Smooth muscle cell of the pulmonary artery (primary cell): ENCODE data around the gene CYB561D2. TPM values are rescaled to one million over a fixed set of nuclear protein-coding genes. Genes with fewer than 3 reads are reported as not detected.

Source experiments
- total RNA-seq: library from RNA; depleted of rRNA; stranded (reverse); fragments of >200 nt; gene quantifications from 2 replicates; pipeline ENCODE4 v1.2.3, GENCODE V29; 2014

Gene CYB561D2
- 31.0 and 32.3 TPM in 2 replicates for total RNA-seq

DNA sequence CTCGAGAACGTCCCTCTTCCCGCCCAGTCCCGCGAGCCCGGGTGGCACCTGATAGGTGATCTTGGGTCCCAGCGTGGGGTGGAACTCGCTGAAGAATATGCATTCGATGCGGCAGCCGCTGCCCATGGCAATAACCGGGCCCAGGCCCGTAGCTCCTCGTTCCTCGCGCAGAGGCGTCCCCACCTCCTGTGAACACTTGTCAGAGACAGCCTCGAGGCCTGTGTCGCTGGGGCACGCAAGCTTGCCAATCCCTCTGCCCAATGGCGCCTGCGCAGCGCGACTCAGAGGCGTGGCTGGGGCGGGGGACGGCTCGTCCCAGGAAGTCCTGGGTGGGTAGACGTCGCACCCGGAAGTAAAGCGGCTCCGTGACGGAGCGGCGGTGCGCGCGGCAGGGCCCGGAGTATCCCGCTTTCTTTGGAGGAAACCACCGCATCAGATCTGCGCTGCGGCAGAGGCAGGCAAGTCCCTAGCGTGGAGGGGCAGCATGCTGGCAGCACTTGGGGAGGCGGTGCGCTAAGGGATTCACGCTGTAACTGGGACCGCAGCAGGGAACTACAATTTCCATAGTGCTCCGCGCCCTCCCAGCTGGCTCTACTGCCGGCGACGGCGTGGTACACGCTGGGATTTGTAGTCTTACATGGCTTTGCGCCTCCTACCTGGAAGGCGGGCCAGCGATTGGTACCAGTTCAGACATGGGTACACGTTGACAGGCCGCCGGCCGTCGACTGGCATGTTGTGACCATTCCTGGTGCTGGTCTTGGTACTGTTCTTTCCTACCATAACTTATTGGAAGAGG lies at the start of gene CYB561D2, which contains the start of gene NPRL2:
Gene CYB561D2, plus strand, starts transcription at position 336 of the 796 bp plus-strand sequence. CDS start 572 bp downstream, outside the sequence.
Gene NPRL2, minus strand, starts transcription at position 249 of the 796 bp plus-strand sequence. Its CDS starts 123 bp downstream, at position 126.

DNA sequence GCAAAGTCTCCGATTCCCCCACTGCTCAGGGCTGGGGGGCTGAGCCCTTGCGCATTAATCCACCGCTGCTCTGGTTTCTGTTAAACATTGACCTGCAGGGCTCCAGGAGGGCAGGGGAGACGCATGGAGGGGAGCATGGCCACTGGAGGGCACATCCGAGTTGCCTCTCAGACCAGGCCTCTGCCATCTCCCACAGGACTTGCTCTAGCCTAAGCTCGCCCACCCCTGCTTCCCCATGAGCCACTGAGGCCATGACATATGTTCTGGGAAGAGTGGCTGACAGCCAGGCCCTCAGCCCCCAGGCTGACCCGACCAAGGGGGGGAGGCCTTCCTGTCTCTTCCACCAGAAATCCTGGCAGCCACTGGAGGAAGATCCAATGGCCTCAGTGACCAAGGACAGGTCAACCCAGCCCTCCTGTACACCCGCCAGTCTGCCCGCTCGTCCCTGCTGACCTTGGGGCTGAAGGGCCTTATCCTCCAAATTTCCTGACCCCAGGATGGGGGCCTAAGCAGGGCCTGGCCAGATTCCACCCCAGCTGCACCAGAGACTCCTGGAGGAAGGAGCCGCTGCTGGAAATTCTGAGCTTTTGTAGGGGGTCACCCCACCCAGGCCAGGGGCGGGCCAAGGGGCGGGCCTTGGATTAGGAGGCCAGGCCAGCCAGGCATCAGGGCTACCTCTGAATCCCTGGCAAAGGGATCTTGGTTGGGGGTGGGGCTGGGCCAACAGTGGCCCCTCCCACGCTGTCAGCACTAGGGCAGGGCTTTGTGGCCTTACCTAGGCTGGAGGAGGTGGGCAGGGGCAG lies 47.4 kb upstream of the CYB561D2 start, which contains the start of gene HYAL1:
Gene HYAL1, minus strand, starts transcription at position 562 of the 803 bp plus-strand sequence. CDS start 618 bp downstream, outside the sequence.

DNA sequence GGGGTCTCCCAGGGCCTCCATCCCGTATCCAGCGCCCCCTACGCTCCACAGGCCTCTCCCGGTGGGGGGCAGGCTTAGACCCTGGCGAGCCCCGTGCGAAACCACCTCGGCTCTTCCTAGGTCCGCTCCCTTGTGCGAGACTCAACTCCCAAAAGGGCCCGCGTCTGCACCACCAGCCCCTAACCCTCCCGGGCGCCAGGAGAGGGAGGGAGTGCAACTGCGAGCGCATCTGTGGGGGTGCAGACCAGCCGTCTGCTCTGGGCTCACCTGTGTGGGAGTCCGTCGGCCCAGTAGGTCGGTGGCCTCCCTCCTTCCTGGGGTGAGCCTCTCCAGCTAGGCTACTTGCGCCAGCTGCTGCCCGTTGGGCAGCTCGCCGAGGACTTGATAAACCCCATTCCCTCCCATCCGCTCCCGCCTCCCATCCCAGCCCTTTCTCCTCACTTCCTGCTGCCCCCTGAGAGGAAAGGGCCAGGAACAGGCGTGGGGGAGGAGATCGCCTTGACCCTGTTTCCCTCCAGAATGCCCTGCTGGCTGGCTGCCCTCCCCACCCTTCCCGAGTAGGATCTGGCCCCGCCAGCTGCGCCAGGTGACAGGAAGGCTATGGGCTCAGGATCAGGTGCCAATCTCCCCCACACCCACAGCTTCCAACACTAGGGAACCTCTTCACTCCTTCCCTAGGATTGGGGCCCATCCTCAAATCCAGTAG lies 28.1 kb upstream of the CYB561D2 start, which contains the start of gene HYAL2:
Gene HYAL2, minus strand, starts transcription at position 360 of the 706 bp plus-strand sequence. CDS start 2,256 bp downstream, outside the sequence.

DNA sequence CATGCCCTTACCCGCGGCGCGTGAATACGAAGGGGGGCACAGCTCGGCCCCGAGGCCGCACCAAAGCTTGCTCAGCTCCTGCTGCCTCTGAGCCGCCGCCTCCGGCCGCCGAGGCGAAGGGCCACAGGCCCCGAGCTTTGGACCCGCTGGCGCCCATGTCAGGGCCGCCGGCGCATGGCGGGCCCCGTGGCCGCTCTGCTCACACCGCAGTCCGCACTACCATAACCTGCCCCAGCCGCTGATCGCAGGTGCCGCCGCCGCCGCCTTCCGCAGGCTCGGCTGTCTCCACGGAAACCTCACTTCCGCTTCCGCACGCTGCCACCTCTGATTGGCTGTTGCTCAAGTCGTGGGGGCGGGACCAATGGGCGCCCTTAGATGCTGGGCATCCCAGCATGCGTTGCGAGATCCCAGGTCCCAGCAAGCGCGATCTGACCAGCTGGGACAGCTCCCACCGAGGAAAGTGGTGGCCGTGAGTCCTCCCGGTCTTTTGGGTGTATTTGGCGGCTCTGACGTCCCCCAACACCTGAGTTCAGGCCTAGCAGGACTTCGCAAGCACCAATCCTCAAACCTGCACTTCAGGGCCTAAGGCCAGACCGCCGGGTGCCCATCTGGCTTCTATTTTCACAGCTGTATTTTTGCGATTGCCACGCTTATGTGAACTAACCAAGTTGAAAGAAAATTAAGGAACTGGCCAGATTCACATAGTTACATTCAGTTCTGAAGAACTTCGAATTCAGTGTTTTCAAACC lies 22.5 kb upstream of the CYB561D2 start, which contains the start of gene TUSC2:
Gene TUSC2, minus strand, starts transcription at position 281 of the 749 bp plus-strand sequence. Its CDS starts 124 bp downstream, at position 157.

DNA sequence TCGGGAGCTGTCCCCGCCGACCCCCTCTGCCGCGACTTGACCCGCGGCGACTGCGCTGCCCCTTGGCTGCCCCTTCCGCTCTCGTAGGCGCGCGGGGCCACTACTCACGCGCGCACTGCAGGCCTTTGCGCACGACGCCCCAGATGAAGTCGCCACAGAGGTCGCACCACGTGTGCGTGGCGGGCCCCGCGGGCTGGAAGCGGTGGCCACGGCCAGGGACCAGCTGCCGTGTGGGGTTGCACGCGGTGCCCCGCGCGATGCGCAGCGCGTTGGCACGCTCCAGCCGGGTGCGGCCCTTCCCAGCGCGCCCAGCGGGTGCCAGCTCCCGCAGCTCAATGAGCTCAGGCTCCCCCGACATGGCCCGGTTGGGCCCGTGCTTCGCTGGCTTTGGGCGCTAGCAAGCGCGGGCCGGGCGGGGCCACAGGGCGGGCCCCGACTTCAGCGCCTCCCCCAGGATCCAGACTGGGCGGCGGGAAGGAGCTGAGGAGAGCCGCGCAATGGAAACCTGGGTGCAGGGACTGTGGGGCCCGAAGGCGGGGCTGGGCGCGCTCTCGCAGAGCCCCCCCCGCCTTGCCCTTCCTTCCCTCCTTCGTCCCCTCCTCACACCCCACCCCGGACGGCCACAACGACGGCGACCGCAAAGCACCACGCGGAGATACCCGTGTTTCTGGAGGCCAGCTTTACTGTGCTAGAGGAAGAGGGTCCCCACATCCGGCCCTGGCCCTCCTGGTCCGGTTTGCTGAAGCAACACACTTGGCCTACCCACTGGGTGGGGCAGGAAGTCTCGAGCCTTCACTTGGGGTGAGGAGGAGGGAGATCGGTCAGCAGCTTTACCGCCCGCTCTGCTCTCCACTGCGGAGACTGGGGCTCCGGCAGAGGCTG lies 10.0 kb upstream of the CYB561D2 start, which contains the start of gene RASSF1:
Gene RASSF1, minus strand, starts transcription at position 389 of the 882 bp plus-strand sequence. Its CDS starts 31 bp downstream, at position 358.

GRCh38 chr3:50345586-50346234 lies 5.0 kb upstream of the CYB561D2 start, which contains the start of gene ZMYND10:
Gene ZMYND10 (minus strand): TSS chr3:50345732. CDS start chr3:50345579, 153 bp downstream.

DNA sequence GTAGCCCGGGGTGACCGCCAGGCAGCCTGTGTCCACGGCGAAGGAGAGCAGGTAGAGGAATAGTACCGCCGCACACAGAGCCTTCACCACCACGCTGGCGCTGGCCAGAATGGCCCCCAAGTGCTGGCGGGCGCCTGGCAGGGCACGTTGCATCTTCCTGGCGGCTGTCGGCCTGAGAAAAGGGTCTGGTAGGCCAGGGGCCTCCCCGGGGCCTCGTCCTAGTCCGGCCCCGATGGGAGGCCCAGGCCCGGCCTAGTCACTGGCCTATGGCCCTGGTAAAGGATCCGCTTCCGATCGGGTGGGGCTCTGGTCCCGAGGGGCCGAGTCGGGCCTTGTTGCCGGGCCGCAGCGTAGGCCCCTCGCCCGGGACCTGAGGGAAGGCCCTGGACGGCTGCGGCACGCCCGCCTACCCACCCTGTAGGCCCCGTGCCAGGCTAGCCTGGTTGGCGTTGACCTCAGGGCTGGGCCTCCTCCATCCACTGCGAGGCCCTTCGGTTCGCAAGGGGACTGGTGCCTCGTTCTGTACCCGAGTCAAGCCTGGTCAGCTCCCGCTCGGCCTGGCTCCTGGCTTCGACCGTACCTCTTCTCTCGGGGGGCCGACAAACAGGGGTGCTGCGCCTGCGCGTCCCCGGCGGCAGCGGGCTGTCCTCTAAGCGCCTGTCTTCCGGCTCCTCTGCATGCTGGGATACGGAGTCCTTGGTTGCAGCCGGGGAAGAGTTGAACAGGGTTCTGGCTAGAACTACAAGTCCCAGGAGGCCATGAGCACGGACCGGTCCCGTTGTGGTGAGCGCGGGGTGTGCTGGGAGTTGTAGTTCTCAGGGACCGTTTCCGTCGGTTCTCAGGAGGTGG lies 8.5 kb downstream of the CYB561D2 start, which contains the start of gene TMEM115:
Gene TMEM115, minus strand, starts transcription at position 611 of the 849 bp plus-strand sequence. Its CDS starts 458 bp downstream, at position 153.

Other genes starting within 250 kb of the CYB561D2 start
- gene SEMA3F, start 195.5 kb upstream of the CYB561D2 start, total RNA-seq, result 18.6 and 31.0 TPM in 2 replicates
- gene GNAT1, start 159.3 kb upstream of the CYB561D2 start, total RNA-seq, result not detected in 2 replicates
- not detected in 2 replicates for gene SLC38A3, start 145.6 kb upstream of the CYB561D2 start, total RNA-seq
- gene GNAI2, start 114.7 kb upstream of the CYB561D2 start, total RNA-seq, result 286 and 323 TPM in 2 replicates
- 17.2 and 25.6 TPM in 2 replicates for gene SEMA3B, start 81.7 kb upstream of the CYB561D2 start, total RNA-seq
- not detected in 2 replicates for gene LSMEM2, start 71.8 kb upstream of the CYB561D2 start, total RNA-seq
- gene IFRD2, start 58.4 kb upstream of the CYB561D2 start, total RNA-seq, result 53.4 and 85.1 TPM in 2 replicates
- 10.6 and 10.8 TPM in 2 replicates for gene HYAL3, start 51.5 kb upstream of the CYB561D2 start, total RNA-seq
- 3.5 and 5.4 TPM in 2 replicates for gene NAA80, start 51.5 kb upstream of the CYB561D2 start, total RNA-seq
- gene HYAL1, start 47.3 kb upstream of the CYB561D2 start, total RNA-seq, result 0.89 and 2.5 TPM in 2 replicates
- 64.6 and 107 TPM in 2 replicates for gene HYAL2, start 28.1 kb upstream of the CYB561D2 start, total RNA-seq
- gene TUSC2, start 22.6 kb upstream of the CYB561D2 start, total RNA-seq, result 14.5 and 18.3 TPM in 2 replicates
- 34.3 and 37.3 TPM in 2 replicates for gene RASSF1, start 10.0 kb upstream of the CYB561D2 start, total RNA-seq
- gene ZMYND10, start 5.1 kb upstream of the CYB561D2 start, total RNA-seq, result 0.91 and 1.1 TPM in 2 replicates
- gene NPRL2, start 87 bp upstream of the CYB561D2 start, total RNA-seq, result 18.4 and 20.1 TPM in 2 replicates
- 53.0 and 54.7 TPM in 2 replicates for gene TMEM115, start 8.7 kb downstream of the CYB561D2 start, total RNA-seq
- gene CACNA2D2, start 152.8 kb downstream of the CYB561D2 start, total RNA-seq, result 0.07 TPM in 2 replicates
- 24.4 and 30.9 TPM in 2 replicates for gene C3orf18, start 216.9 kb downstream of the CYB561D2 start, total RNA-seq
- gene HEMK1, start 218.7 kb downstream of the CYB561D2 start, total RNA-seq, result 20.8 and 31.6 TPM in 2 replicates